ENCODE data around the gene STX16. TPM values are rescaled to one million over a fixed set of nuclear protein-coding genes. Genes with fewer than 3 reads are reported as not detected.

Gene STX16
- total RNA-seq, 3 donors from 2014 or later = 42.2 to 70.4 (median 43.1) TPM

DNA sequence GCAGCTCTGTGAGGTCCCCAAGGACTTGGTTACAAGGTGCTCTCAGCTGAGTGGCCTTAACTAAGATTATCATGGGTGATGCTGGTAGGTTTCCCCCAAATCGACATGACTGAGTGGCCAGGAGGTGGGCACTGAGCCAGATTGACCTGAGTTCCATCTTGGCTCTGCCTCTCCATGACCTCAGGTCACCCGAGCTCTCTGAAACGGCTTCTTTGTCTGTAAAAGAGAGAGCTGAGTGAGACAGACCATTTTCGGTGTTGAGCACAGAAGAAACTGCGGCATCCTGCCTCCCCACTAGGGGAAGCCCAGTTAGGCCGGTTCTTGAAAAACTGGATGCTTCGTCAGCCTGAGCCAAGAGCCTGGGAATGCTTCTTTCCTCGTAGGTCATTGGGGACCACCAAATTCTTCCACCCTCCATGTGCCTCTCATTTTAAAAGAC is 14.1 kb upstream of the STX16 start:
- ATAC-seq = no peak
- Histone ChIP-seq H3K36me3 (ENCODE audit: low read depth) (no peaks in the 10 kb centered on the region), H3K4me1 (ENCODE audit: low read depth) (no peaks in the 10 kb centered on the region), H3K4me3 (no peak overlapping the region), H3K9me3 (no peaks in the 10 kb centered on the region)
- no peak for DNase-seq
- TF ChIP-seq CTCF (IDR thresholded peaks at IDR 0.05) = no peak
- intact Hi-C loops (cut with DNase I, micrococcal nuclease) = no loop called here

DNA sequence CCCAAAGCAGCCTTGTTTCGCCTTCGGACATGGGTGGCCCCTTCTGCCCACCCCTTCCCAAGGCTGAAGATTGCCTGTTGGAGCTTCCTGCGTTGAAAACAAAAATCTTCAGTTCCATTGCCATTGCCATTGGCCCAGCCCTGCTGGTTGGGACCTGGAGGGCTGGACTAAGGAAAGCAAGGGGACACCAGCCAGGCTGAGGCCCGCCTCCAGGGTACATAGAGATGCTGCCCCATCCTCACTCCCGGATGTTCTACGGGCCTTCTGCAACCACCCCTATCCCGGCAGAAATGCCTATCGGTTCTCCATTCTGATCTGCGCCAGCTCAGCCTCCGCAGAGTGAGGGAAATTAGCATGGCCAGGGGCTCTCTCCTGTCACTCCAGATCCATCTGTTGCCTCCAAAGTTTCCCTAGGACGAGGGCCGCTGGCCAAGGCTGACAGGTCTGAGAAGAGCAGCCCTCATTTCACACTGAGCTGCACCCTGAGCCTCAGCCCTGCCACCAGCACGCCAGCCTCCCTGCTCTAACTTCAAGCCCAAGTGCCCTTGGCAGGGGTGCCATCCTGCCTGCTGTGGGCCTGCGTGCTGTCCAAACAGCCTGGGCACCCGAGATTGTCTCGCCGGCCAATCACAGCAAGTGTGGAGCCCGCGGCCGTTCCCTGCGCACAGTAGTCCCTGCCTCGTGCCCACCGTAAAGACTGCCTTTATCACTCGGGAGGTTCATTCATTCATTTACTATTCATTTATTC is 13.4 kb upstream of the STX16 start:
- DNase-seq (no peak), ATAC-seq (no peak)
- Histone ChIP-seq H3K9me3 (no peaks in the 10 kb centered on the region), H3K4me3 (no peak overlapping the region), H3K36me3 (ENCODE audit: low read depth) (no peaks in the 10 kb centered on the region), H3K4me1 (ENCODE audit: low read depth) (no peaks in the 10 kb centered on the region)
- TF ChIP-seq CTCF (IDR thresholded peaks at IDR 0.05) = no peak
- intact Hi-C loops (cut with DNase I, micrococcal nuclease) = no loop called here

- H3K36me3 ChIP-seq (ENCODE audit: low read depth) = no peaks in the 10 kb centered on the region
- ATAC-seq = no peak
- DNase-seq = no peak
- TF ChIP-seq CTCF (IDR thresholded peaks at IDR 0.05) = no peak
- no peaks in the 10 kb centered on the region for H3K4me1 ChIP-seq (ENCODE audit: low read depth)
- H3K4me3 ChIP-seq = no peak overlapping the region
- H3K9me3 ChIP-seq = no peaks in the 10 kb centered on the region
- intact Hi-C loops (cut with DNase I, micrococcal nuclease) = no loop called here
These were observed 12.5 kb upstream of the STX16 start for GRCh38 chr20:58638467-58639181.

GRCh38 chr20:58639182-58640146 is 11.6 kb upstream of the STX16 start:
- Histone ChIP-seq H3K4me3 (no peak overlapping the region), H3K4me1 (ENCODE audit: low read depth) (no peaks in the 10 kb centered on the region), H3K9me3 (no peaks in the 10 kb centered on the region), H3K36me3 (ENCODE audit: low read depth) (no peaks in the 10 kb centered on the region)
- intact Hi-C loops (cut with DNase I, micrococcal nuclease) = no loop called here
- no peak for TF ChIP-seq CTCF (IDR thresholded peaks at IDR 0.05)
- no peak for ATAC-seq
- no peak for DNase-seq

DNA sequence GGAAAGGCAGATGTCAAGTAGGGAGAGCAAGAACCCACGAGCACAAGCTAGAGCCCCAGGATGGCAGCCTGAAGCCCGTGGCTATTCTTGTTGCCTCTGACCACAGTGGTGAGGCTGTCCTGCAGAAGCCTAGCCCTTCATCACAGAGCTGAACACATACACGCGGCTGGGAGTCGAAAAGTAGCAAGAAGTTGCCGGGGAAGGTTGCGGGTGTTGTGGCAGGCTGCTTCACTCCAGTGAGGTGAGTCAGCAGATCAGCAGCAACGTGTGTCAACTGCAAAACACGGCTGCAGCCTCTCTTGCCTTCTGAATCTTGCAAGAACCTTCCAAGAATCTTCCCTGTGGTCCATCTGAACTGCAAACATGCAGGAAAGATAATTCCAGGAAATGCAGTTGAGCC is 10.6 kb upstream of the STX16 start:
- no peak for DNase-seq
- no peaks in the 10 kb centered on the region for H3K9me3 ChIP-seq
- H3K4me3 ChIP-seq = no peak overlapping the region
- H3K4me1 ChIP-seq (ENCODE audit: low read depth) = no peaks in the 10 kb centered on the region
- H3K36me3 ChIP-seq (ENCODE audit: low read depth) = no peaks in the 10 kb centered on the region
- no peak for TF ChIP-seq CTCF (IDR thresholded peaks at IDR 0.05)
- ATAC-seq = no peak
- intact Hi-C loops (cut with DNase I, micrococcal nuclease) = no loop called here
